GM23338 (cell line): Measurements from ENCODE around the gene KCNN2.

Experiments
- CREB1 ChIP-seq: fragments of 250-450 bp; sonication (Bioruptor Pico); IDR thresholded peaks from 2 replicates; pipeline ENCODE4 v1.5.0; 2020; ENCODE audit warnings: low read depth, mild to moderate bottlenecking, moderate library complexity
- CTCF ChIP-seq, 2 experiments: fragments of 200-600 bp in 1 of 2; sonication (generic) in 1 of 2; conservative IDR thresholded peaks; 2 replicates each; pipeline versions ENCODE4 v1.5.1 to v1.6.1; 2016 to 2017; ENCODE audit warnings: antibody characterized with exemption in 2 of 2, low read depth in 2 of 2, mild to moderate bottlenecking in 2 of 2, moderate library complexity in 1 of 2
- ETS1 ChIP-seq: IDR thresholded peaks from 2 replicates; pipeline ENCODE4 v1.6.1; 2016; ENCODE audit warnings: antibody characterized with exemption
- EZH2 ChIP-seq: fragments of 200-600 bp; sonication (generic); IDR thresholded peaks from one replicate; pipeline ENCODE4 v1.8.0; 2017; ENCODE audit warnings: antibody characterized with exemption, mild to moderate bottlenecking, low read depth; ENCODE audit not compliant: unreplicated experiment
- EZH2phosphoT487 ChIP-seq: fragments of 200-600 bp; sonication (generic); IDR thresholded peaks from one replicate; pipeline ENCODE4 v1.8.1; 2018; ENCODE audit warnings: antibody characterized with exemption; ENCODE audit not compliant: unreplicated experiment
- JUNB ChIP-seq: IDR thresholded peaks from one replicate; pipeline ENCODE4 v1.6.1; 2016; ENCODE audit warnings: antibody characterized with exemption; ENCODE audit not compliant: unreplicated experiment
- NANOG ChIP-seq: IDR thresholded peaks from 2 replicates; pipeline ENCODE4 v1.6.1; 2016; ENCODE audit warnings: antibody characterized with exemption, borderline replicate concordance
- POLR2AphosphoS5 ChIP-seq: IDR thresholded peaks from 2 replicates; pipeline ENCODE4 v1.6.1; 2016; ENCODE audit warnings: antibody characterized with exemption, low read depth
- REST ChIP-seq: IDR thresholded peaks from one replicate; pipeline ENCODE4 v1.6.1; 2018; ENCODE audit warnings: antibody characterized with exemption; ENCODE audit not compliant: unreplicated experiment
- STAT1 ChIP-seq: IDR thresholded peaks from one replicate; pipeline ENCODE4 v1.6.1; 2016; ENCODE audit warnings: antibody characterized with exemption; ENCODE audit not compliant: unreplicated experiment
- ZNF114 ChIP-seq: fragments of 250-450 bp; sonication (Bioruptor Pico); IDR thresholded peaks from 2 replicates; pipeline ENCODE4 v1.5.0; 2020; ENCODE audit warnings: mild to moderate bottlenecking, moderate library complexity
- ZNF331 ChIP-seq: fragments of 250-450 bp; sonication (Bioruptor Pico); IDR thresholded peaks from 2 replicates; pipeline ENCODE4 v1.5.0; 2020; ENCODE audit warnings: low read depth, mild to moderate bottlenecking, moderate library complexity
- ZNF462 ChIP-seq: fragments of 250-450 bp; sonication (Bioruptor Pico); IDR thresholded peaks from 2 replicates; pipeline ENCODE4 v1.5.0; 2020; ENCODE audit warnings: mild to moderate bottlenecking, moderate library complexity

GRCh38 chr5:114314061-114314460 lies 47.8 kb upstream of the KCNN2 start:
- TF ChIP-seq CREB1 (CRISPR knock-in tag) = no peak
- TF ChIP-seq CTCF (conservative IDR thresholded peaks at IDR 0.05; ENCODE audit: low read depth in 2 of 2) = no peak
- TF ChIP-seq ZNF462 (CRISPR knock-in tag) = no peak
- no peak for TF ChIP-seq EZH2phosphoT487
- TF ChIP-seq POLR2AphosphoS5 = no peak
- no peak for TF ChIP-seq EZH2
- TF ChIP-seq REST = no peak
- no peak for TF ChIP-seq ZNF331 (CRISPR knock-in tag)
- TF ChIP-seq JUNB = no peak
- TF ChIP-seq ETS1 = no peak
- TF ChIP-seq ZNF114 (CRISPR knock-in tag) = no peak
- no peak for TF ChIP-seq STAT1
- TF ChIP-seq NANOG = no peak
